ENCODE measurements around the gene C2CD5. TPM values are rescaled to one million over a fixed set of nuclear protein-coding genes. Genes with fewer than 3 reads are reported as not detected.
A peak's percentile ranks its signal among the peaks of the same experiment; 100 is the strongest.
"Not testable (repeated sequence)": the region's sequence is repeated elsewhere in the genome, so short reads cannot be mapped to it uniquely, and the experiment has no call there.

The C2CD5 gene
- total RNA-seq, 1 donor from 2014 or later, result 115 TPM

DNA sequence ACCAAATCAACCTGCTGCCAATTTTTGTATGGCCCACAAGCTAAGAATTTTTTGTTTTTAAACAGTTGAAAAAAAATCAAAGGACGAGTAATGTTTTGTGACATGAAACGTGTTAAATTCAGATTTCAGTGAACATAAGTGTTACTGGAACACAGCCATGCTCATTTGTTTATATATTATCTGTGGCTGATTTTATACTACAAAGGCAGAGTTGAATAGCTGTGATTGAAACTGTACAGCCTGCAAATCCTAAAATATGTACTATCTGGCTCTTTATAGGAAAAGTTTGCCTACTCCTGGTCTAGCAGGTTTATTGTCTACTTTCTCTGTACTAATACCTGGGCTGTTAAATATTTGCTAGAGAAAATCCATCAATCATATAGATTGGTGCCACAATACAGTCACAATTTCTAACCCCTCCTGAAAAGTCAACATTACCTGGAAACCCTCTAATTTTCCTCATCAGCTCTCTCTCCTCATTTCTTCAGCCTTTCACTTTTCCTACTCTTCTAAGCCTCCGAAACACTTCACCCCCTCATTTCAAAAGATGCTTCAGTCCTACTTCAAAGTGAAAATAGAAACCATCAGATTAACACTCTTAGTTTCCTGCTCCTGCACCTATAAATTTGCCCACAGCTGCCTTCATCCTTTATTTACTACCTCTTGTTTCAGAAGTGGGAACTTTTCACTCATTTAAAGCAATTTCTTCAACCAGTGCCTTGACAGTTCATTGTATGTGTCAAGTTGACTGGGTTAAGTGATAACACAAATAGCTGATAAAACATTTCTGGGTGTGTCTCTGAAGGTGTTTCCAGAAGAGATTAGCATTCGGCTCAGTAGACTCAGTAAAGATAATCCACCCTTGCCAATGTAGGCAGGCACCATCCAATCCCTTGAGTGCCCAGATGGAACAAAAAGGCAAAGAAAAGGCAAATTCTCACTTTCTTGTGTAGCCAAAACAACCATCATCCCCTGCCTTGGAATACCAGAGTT is 18.0 kb upstream of the C2CD5 start:
- TF ChIP-seq, protein P1, sequence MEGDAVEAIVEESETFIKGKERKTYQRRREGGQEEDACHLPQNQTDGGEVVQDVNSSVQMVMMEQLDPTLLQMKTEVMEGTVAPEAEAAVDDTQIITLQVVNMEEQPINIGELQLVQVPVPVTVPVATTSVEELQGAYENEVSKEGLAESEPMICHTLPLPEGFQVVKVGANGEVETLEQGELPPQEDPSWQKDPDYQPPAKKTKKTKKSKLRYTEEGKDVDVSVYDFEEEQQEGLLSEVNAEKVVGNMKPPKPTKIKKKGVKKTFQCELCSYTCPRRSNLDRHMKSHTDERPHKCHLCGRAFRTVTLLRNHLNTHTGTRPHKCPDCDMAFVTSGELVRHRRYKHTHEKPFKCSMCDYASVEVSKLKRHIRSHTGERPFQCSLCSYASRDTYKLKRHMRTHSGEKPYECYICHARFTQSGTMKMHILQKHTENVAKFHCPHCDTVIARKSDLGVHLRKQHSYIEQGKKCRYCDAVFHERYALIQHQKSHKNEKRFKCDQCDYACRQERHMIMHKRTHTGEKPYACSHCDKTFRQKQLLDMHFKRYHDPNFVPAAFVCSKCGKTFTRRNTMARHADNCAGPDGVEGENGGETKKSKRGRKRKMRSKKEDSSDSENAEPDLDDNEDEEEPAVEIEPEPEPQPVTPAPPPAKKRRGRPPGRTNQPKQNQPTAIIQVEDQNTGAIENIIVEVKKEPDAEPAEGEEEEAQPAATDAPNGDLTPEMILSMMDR (IDR thresholded peaks at IDR 0.05; ENCODE audit: unreplicated experiment), result no peak
- Mint-ChIP-seq H3K36me3 (ENCODE audit: insufficient read depth) (no peaks in the 10 kb centered on the region), H3K27me3 (no peaks in the 10 kb centered on the region), H3K4me1 (ENCODE audit: low read depth) (peaks cover 33% of the 10 kb centered on the region), H3K4me3 (ENCODE audit: low read depth) (peak overlapping the region; percentile 6), H3K9me3 (ENCODE audit: low read depth) (peaks cover 6% of the 10 kb centered on the region), H3K27ac (peak overlapping the region; percentile 70)
- DNase-seq (ENCODE audit: low spot score, unreplicated experiment), result no peak

DNA sequence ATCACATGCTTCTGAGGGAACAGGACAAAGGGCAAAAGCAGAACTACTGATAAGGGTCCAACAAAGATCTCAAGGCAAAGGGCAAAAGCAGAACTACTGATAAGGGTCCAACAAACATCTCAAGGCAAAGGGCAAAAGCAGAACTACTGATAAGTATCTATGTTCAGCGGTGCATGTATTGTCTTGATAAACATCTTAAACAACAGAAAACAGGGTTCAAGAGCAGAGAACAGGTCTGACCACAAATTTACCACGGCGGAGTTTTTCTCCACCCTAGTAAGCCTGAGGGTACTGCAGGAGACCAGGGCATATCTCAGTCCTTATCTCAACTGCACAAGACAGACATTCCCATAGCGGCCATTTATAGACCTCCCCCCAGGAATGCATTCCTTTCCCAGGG is 10.4 kb upstream of the C2CD5 start:
- H3K4me1 Mint-ChIP-seq (ENCODE audit: low read depth); H3K4me3 Mint-ChIP-seq (ENCODE audit: low read depth); H3K27me3 Mint-ChIP-seq; DNase-seq (ENCODE audit: low spot score, unreplicated experiment): not testable (repeated sequence)
- peak overlapping the region; percentile 28 for H3K27ac Mint-ChIP-seq
- H3K36me3 Mint-ChIP-seq (ENCODE audit: insufficient read depth), result peaks cover 12% of the 10 kb centered on the region
- H3K9me3 Mint-ChIP-seq (ENCODE audit: low read depth), result peaks cover 25% of the 10 kb centered on the region

DNA sequence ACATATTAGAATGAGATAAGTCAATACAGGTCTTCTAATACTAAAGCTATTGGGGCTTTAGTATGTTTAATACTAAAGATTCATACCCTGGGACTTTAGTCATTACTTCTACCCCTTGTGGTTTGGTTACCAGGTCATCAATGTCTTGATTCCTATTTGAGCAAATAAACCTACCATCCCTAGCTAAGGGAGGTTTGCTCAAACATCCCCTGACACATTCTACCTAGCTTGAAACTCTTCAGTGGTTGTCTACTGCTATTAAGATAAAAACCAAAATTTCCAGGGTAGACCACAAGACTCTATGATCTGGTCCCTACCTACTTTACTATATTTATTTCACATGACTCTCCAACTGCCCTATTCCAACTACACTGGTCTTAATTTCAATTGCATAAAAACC is 7.3 kb upstream of the C2CD5 start:
- H3K27me3 Mint-ChIP-seq, result no peaks in the 10 kb centered on the region
- TF ChIP-seq, protein P1 (IDR thresholded peaks at IDR 0.05; ENCODE audit: unreplicated experiment), result no peak

DNA sequence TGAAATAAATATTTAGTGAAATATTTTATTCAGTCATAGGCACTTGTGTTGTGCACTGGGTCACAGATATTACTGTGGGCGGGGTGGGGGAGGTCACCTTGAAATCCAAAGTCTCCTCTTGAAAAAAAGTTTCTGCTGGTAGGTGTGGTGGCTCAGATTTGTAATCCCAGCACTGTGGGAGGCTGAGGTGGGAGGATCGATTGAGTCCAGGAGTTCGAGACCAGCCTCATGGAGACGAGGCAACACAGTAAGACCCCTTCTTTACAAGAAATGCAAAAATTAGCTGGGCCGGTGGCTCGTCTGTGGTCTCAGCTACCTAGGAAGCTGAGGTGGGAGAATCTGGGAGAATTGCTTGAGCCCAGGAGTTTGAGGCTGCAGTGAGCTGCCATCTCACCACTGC is 913 bp upstream of the C2CD5 start:
- peaks cover 10% of the 10 kb centered on the region for H3K36me3 Mint-ChIP-seq (ENCODE audit: insufficient read depth)
- H3K27ac Mint-ChIP-seq, result peak overlapping the region; percentile 64
- peaks cover 24% of the 10 kb centered on the region for H3K4me1 Mint-ChIP-seq (ENCODE audit: low read depth)
- no peak for DNase-seq (ENCODE audit: low spot score, unreplicated experiment)
- H3K27me3 Mint-ChIP-seq, result no peaks in the 10 kb centered on the region
- H3K9me3 Mint-ChIP-seq (ENCODE audit: low read depth), result peaks cover 6% of the 10 kb centered on the region
- TF ChIP-seq, protein P1 (IDR thresholded peaks at IDR 0.05; ENCODE audit: unreplicated experiment), result no peak
- H3K4me3 Mint-ChIP-seq (ENCODE audit: low read depth), result no peak overlapping the region

More for the DNA sequence above, 7.3 kb upstream of the C2CD5 start:
- H3K4me3 Mint-ChIP-seq (ENCODE audit: low read depth), result no peak overlapping the region
- no peak overlapping the region for H3K27ac Mint-ChIP-seq
- peaks cover 19% of the 10 kb centered on the region for H3K9me3 Mint-ChIP-seq (ENCODE audit: low read depth)
- peaks cover 12% of the 10 kb centered on the region for H3K36me3 Mint-ChIP-seq (ENCODE audit: insufficient read depth)
- DNase-seq (ENCODE audit: low spot score, unreplicated experiment), result no peak
- peaks cover 7% of the 10 kb centered on the region for H3K4me1 Mint-ChIP-seq (ENCODE audit: low read depth)

DNA sequence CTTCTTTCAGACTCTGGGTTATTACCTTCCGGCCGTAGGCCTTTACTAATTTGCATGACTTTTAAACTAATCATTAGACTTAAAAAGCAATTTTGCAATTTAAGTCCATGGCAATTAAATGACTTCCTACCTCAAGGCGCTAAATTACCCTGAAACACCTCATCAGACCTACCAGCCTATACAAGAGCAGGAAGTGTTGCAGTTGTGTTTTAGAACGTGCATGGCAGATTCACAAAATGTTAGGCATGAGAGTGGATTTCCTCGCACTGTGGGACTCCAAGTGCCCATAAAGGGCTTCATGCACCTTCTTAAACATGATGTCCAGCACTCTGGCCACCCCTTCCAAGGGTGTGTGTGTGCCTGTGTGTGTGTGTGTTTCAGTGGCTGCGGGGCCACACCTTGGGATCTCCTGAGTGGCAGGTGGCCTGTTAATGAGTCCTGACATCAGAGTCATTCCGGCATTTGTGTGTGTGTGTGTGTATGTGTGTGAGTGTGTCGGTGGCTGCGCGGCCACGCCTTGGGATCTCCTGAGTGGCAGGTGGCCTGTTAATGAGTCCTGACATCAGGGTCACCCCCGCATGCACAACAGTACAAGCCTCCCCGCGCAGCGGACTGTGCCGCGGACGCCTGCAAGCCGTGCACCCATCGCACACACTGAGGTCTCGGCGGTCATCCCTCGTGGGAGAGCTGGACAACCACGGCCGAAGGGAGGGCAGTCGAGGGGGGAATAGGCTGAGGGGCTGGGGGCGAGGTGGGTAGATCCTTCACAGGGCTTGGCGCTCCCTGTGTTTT is 900 bp downstream of the C2CD5 start:
- H3K27ac Mint-ChIP-seq, result peak overlapping the region; percentile 96
- TF ChIP-seq, protein P1 (IDR thresholded peaks at IDR 0.05; ENCODE audit: unreplicated experiment), result no peak
- H3K4me1 Mint-ChIP-seq (ENCODE audit: low read depth), result peaks cover 27% of the 10 kb centered on the region
- H3K9me3 Mint-ChIP-seq (ENCODE audit: low read depth), result peaks cover 3% of the 10 kb centered on the region
- H3K27me3 Mint-ChIP-seq, result no peaks in the 10 kb centered on the region
- peak overlapping the region; percentile 88 for H3K4me3 Mint-ChIP-seq (ENCODE audit: low read depth)
- H3K36me3 Mint-ChIP-seq (ENCODE audit: insufficient read depth), result peaks cover 19% of the 10 kb centered on the region
- peak; percentile 61 for DNase-seq (ENCODE audit: low spot score, unreplicated experiment)

All from progenitor cell of endocrine pancreas (in vitro differentiated cells).